GM23338 (cell line): ENCODE measurements around the gene TMEM121. TPM values are rescaled to one million over a fixed set of nuclear protein-coding genes. Genes with fewer than 3 reads are reported as not detected.

Experiments
- ATAC-seq: fragments of 200-7000 bp; cut with Tn5 transposase; 3 replicates; pipeline ENCODE4 v1.9.1; 2020
- DNase-seq: peaks from one replicate; pipeline ENCODE4 v3.0.0-alpha.2; 2015; ENCODE audit warnings: low spot score
- H2AFZ ChIP-seq: fragments of 200-600 bp; sonication (generic); 2 replicates; pipeline ENCODE4 v1.8.0; 2016; ENCODE audit warnings: antibody characterized with exemption, mild to moderate bottlenecking, moderate library complexity
- H3F3A ChIP-seq: fragments of 200-600 bp; sonication (generic); replicated peaks from 2 replicates; pipeline ENCODE4 v1.8.0; 2017; ENCODE audit warnings: antibody characterized with exemption, mixed run types, low read depth
- H3K27ac ChIP-seq: fragments of 200-600 bp; sonication (generic); 2 replicates; pipeline ENCODE4 v1.6.1; 2016; ENCODE audit warnings: low read depth
- H3K27me3 ChIP-seq: fragments of 200-600 bp; sonication (generic); 2 replicates; pipeline ENCODE4 v1.8.0; 2016; ENCODE audit warnings: mild to moderate bottlenecking, mixed run types, moderate library complexity; ENCODE audit not compliant: insufficient read depth
- H3K36me3 ChIP-seq: fragments of 200-600 bp; sonication (generic); 2 replicates; pipeline ENCODE4 v1.8.0; 2016; ENCODE audit warnings: mild to moderate bottlenecking; ENCODE audit not compliant: insufficient read depth
- H3K4me1 ChIP-seq: fragments of 200-600 bp; sonication (generic); 2 replicates; pipeline ENCODE4 v1.8.0; 2016; ENCODE audit warnings: mild to moderate bottlenecking, moderate library complexity; ENCODE audit not compliant: insufficient read depth
- H3K4me2 ChIP-seq: fragments of 200-600 bp; sonication (generic); 2 replicates; pipeline ENCODE4 v1.7.1; 2017; ENCODE audit warnings: mixed run types
- H3K4me3 ChIP-seq: fragments of 200-600 bp; sonication (generic); 2 replicates; pipeline ENCODE4 v1.6.1; 2016; ENCODE audit warnings: mixed run types
- H3K79me2 ChIP-seq: fragments of 200-600 bp; sonication (generic); replicated peaks from 2 replicates; pipeline ENCODE4 v1.8.0; 2017; ENCODE audit warnings: mild to moderate bottlenecking; ENCODE audit not compliant: insufficient read depth
- H3K9me2 ChIP-seq: fragments of 200-600 bp; sonication (generic); 2 replicates; pipeline ENCODE4 v1.8.0; 2017; ENCODE audit not compliant: insufficient read depth
- H4K20me1 ChIP-seq: fragments of 200-600 bp; sonication (generic); replicated peaks from 2 replicates; pipeline ENCODE4 v1.8.0; 2017; ENCODE audit warnings: mild to moderate bottlenecking; ENCODE audit not compliant: insufficient read depth
- H3K27ac Mint-ChIP-seq: 2 replicates; pipeline ENCODE4 v1.8.0; 2020; ENCODE audit warnings: inconsistent platforms, mild to moderate bottlenecking, moderate library complexity, mixed read lengths
- H3K27me3 Mint-ChIP-seq: 3 replicates; pipeline ENCODE4 v1.8.0; 2022; ENCODE audit warnings: low read depth, mild to moderate bottlenecking, moderate library complexity, mixed read lengths, inconsistent platforms; ENCODE audit not compliant: insufficient read depth, poor library complexity
- H3K36me3 Mint-ChIP-seq: 3 replicates; pipeline ENCODE4 v1.8.0; 2021; ENCODE audit warnings: low read depth, mild to moderate bottlenecking, inconsistent platforms, moderate library complexity, mixed read lengths
- H3K4me1 Mint-ChIP-seq: 3 replicates; pipeline ENCODE4 v1.8.0; 2020; ENCODE audit warnings: mild to moderate bottlenecking, inconsistent platforms, mixed read lengths
- H3K4me3 Mint-ChIP-seq: 3 replicates; pipeline ENCODE4 v1.8.0; 2021; ENCODE audit warnings: moderate library complexity, mild to moderate bottlenecking, inconsistent platforms, mixed read lengths
- H3K9me3 Mint-ChIP-seq: 3 replicates; pipeline ENCODE4 v1.8.0; 2020; ENCODE audit warnings: moderate library complexity, mild to moderate bottlenecking, inconsistent platforms, mixed read lengths
- CREB1 ChIP-seq: fragments of 250-450 bp; sonication (Bioruptor Pico); IDR thresholded peaks from 2 replicates; pipeline ENCODE4 v1.5.0; 2020; ENCODE audit warnings: low read depth, mild to moderate bottlenecking, moderate library complexity
- CTCF ChIP-seq, 2 experiments: fragments of 200-600 bp in 1 of 2; sonication (generic) in 1 of 2; conservative IDR thresholded peaks; 2 replicates each; pipeline versions ENCODE4 v1.5.1 to v1.6.1; 2016 to 2017; ENCODE audit warnings: antibody characterized with exemption in 2 of 2, low read depth in 2 of 2, mild to moderate bottlenecking in 2 of 2, moderate library complexity in 1 of 2
- ETS1 ChIP-seq: IDR thresholded peaks from 2 replicates; pipeline ENCODE4 v1.6.1; 2016; ENCODE audit warnings: antibody characterized with exemption
- EZH2 ChIP-seq: fragments of 200-600 bp; sonication (generic); IDR thresholded peaks from one replicate; pipeline ENCODE4 v1.8.0; 2017; ENCODE audit warnings: antibody characterized with exemption, mild to moderate bottlenecking, low read depth; ENCODE audit not compliant: unreplicated experiment
- EZH2phosphoT487 ChIP-seq: fragments of 200-600 bp; sonication (generic); IDR thresholded peaks from one replicate; pipeline ENCODE4 v1.8.1; 2018; ENCODE audit warnings: antibody characterized with exemption; ENCODE audit not compliant: unreplicated experiment
- JUNB ChIP-seq: IDR thresholded peaks from one replicate; pipeline ENCODE4 v1.6.1; 2016; ENCODE audit warnings: antibody characterized with exemption; ENCODE audit not compliant: unreplicated experiment
- NANOG ChIP-seq: IDR thresholded peaks from 2 replicates; pipeline ENCODE4 v1.6.1; 2016; ENCODE audit warnings: antibody characterized with exemption, borderline replicate concordance
- STAT1 ChIP-seq: IDR thresholded peaks from one replicate; pipeline ENCODE4 v1.6.1; 2016; ENCODE audit warnings: antibody characterized with exemption; ENCODE audit not compliant: unreplicated experiment
- polyA plus RNA-seq: library from polyadenylated mRNA; unstranded; fragments of >200 nt; fragmentation: Nextera tagmentation; extraction: Ambion mirVana; gene quantifications from 2 replicates; pipeline ENCODE4 v1.2.1, GENCODE V29; 2016
- total RNA-seq: library from RNA; depleted of rRNA; stranded (reverse); fragments of >200 nt; shearing (Covaris generic); gene quantifications from 2 replicates; pipeline ENCODE4 v1.2.3, GENCODE V29; 2014
- TF ChIP-seq, protein P1 (sequence below): fragments of 250-450 bp; sonication (Bioruptor Pico); IDR thresholded peaks from 2 replicates; pipeline ENCODE4 v1.5.0; 2020; ENCODE audit warnings: mild to moderate bottlenecking, moderate library complexity

Gene TMEM121
- total and polyA plus RNA-seq, 2 experiments from 2014 or later: 0.13 to 1.3 TPM

DNA sequence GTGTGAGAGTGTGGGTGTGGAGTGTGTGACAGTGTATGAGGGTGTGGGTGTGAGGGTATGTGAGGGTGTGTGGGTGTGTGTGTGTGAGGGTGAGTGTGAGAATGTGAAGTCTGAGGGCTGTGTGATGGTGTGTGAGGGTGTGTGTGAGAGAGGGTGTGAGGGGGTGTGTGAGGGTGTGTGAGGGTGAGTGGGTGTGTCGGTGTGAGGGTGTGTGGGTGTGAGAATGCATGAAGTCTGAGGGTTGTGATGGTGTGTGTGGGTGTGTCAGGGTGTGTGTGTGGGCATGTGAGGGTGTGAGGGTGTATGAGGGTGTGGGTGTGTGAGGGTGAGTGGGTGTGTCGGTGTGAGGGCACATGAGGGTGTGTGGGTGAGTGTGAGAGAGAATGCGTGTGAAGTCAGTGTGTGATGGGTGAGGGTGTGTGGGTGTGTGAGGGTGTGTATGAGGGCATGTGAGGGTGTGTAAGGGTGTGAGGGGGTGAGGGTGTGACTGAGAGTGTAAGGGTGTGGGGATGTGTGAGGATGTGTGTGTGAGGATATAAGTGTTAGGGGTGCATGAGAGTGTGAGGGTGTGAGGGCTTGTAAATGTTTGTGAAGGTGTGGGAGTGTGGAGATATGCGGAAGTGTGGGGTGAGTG lies 36.4 kb downstream of the TMEM121 start (continued):
- TF ChIP-seq CTCF (conservative IDR thresholded peaks at IDR 0.05; ENCODE audit: low read depth in 2 of 2) (no peak), STAT1 (no peak)

GRCh38 chr14:105563347-105563737 lies 37.0 kb downstream of the TMEM121 start:
- Histone ChIP-seq H3K9me2 (no peaks in the 10 kb centered on the region), H3K4me3 (no peak overlapping the region), H4K20me1 (no peaks in the 10 kb centered on the region), H3K79me2 (no peaks in the 10 kb centered on the region), H3K27me3 (no peaks in the 10 kb centered on the region), H2AFZ (no peak overlapping the region), H3K36me3 (no peaks in the 10 kb centered on the region), H3K4me2 (no peak overlapping the region), H3K27ac (no peak overlapping the region), H3F3A (no peaks in the 10 kb centered on the region), H3K4me1 (no peaks in the 10 kb centered on the region)
- no peak for ATAC-seq
- no peak overlapping the region for H3K27ac Mint-ChIP-seq
- peaks cover 27% of the 10 kb centered on the region for H3K36me3 Mint-ChIP-seq
- no peak for DNase-seq
- H3K9me3 Mint-ChIP-seq: peaks cover 38% of the 10 kb centered on the region
- no peaks in the 10 kb centered on the region for H3K4me1 Mint-ChIP-seq
- peaks cover 8% of the 10 kb centered on the region for H3K27me3 Mint-ChIP-seq
- no peak overlapping the region for H3K4me3 Mint-ChIP-seq
- no peak for TF ChIP-seq STAT1
- no peak for TF ChIP-seq EZH2
- TF ChIP-seq NANOG: no peak
- TF ChIP-seq CTCF (conservative IDR thresholded peaks at IDR 0.05; ENCODE audit: low read depth in 2 of 2): no peak
- TF ChIP-seq, protein P1, sequence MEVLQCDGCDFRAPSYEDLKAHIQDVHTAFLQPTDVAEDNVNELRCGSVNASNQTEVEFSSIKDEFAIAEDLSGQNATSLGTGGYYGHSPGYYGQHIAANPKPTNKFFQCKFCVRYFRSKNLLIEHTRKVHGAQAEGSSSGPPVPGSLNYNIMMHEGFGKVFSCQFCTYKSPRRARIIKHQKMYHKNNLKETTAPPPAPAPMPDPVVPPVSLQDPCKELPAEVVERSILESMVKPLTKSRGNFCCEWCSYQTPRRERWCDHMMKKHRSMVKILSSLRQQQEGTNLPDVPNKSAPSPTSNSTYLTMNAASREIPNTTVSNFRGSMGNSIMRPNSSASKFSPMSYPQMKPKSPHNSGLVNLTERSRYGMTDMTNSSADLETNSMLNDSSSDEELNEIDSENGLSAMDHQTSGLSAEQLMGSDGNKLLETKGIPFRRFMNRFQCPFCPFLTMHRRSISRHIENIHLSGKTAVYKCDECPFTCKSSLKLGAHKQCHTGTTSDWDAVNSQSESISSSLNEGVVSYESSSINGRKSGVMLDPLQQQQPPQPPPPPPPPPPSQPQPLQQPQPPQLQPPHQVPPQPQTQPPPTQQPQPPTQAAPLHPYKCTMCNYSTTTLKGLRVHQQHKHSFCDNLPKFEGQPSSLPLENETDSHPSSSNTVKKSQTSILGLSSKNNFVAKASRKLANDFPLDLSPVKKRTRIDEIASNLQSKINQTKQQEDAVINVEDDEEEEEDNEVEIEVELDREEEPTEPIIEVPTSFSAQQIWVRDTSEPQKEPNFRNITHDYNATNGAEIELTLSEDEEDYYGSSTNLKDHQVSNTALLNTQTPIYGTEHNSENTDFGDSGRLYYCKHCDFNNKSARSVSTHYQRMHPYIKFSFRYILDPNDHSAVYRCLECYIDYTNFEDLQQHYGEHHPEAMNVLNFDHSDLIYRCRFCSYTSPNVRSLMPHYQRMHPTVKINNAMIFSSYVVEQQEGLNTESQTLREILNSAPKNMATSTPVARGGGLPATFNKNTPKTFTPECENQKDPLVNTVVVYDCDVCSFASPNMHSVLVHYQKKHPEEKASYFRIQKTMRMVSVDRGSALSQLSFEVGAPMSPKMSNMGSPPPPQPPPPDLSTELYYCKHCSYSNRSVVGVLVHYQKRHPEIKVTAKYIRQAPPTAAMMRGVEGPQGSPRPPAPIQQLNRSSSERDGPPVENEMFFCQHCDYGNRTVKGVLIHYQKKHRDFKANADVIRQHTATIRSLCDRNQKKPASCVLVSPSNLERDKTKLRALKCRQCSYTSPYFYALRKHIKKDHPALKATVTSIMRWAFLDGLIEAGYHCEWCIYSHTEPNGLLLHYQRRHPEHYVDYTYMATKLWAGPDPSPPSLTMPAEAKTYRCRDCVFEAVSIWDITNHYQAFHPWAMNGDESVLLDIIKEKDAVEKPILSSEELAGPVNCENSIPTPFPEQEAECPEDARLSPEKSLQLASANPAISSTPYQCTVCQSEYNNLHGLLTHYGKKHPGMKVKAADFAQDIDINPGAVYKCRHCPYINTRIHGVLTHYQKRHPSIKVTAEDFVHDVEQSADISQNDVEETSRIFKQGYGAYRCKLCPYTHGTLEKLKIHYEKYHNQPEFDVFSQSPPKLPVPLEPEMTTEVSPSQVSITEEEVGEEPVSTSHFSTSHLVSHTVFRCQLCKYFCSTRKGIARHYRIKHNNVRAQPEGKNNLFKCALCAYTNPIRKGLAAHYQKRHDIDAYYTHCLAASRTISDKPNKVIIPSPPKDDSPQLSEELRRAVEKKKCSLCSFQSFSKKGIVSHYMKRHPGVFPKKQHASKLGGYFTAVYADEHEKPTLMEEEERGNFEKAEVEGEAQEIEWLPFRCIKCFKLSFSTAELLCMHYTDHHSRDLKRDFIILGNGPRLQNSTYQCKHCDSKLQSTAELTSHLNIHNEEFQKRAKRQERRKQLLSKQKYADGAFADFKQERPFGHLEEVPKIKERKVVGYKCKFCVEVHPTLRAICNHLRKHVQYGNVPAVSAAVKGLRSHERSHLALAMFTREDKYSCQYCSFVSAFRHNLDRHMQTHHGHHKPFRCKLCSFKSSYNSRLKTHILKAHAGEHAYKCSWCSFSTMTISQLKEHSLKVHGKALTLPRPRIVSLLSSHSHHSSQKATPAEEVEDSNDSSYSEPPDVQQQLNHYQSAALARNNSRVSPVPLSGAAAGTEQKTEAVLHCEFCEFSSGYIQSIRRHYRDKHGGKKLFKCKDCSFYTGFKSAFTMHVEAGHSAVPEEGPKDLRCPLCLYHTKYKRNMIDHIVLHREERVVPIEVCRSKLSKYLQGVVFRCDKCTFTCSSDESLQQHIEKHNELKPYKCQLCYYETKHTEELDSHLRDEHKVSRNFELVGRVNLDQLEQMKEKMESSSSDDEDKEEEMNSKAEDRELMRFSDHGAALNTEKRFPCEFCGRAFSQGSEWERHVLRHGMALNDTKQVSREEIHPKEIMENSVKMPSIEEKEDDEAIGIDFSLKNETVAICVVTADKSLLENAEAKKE: no peak
- no peak for TF ChIP-seq ETS1
- TF ChIP-seq JUNB: no peak
- TF ChIP-seq CREB1 (CRISPR knock-in tag): no peak
- no peak for TF ChIP-seq EZH2phosphoT487
